GM23338 (cell line): ENCODE data around the gene PIP5K1C. TPM values are rescaled to one million over a fixed set of nuclear protein-coding genes. Genes with fewer than 3 reads are reported as not detected.

ENCODE experiments used
- ATAC-seq: fragments of 200-7000 bp; cut with Tn5 transposase; 3 replicates; pipeline ENCODE4 v1.9.1; 2020
- DNase-seq: peaks from one replicate; pipeline ENCODE4 v3.0.0-alpha.2; 2015; ENCODE audit warnings: low spot score
- H2AFZ ChIP-seq: fragments of 200-600 bp; sonication (generic); 2 replicates; pipeline ENCODE4 v1.8.0; 2016; ENCODE audit warnings: antibody characterized with exemption, mild to moderate bottlenecking, moderate library complexity
- H3F3A ChIP-seq: fragments of 200-600 bp; sonication (generic); replicated peaks from 2 replicates; pipeline ENCODE4 v1.8.0; 2017; ENCODE audit warnings: antibody characterized with exemption, mixed run types, low read depth
- H3K27ac ChIP-seq: fragments of 200-600 bp; sonication (generic); 2 replicates; pipeline ENCODE4 v1.6.1; 2016; ENCODE audit warnings: low read depth
- H3K27me3 ChIP-seq: fragments of 200-600 bp; sonication (generic); 2 replicates; pipeline ENCODE4 v1.8.0; 2016; ENCODE audit warnings: mild to moderate bottlenecking, mixed run types, moderate library complexity; ENCODE audit not compliant: insufficient read depth
- H3K36me3 ChIP-seq: fragments of 200-600 bp; sonication (generic); 2 replicates; pipeline ENCODE4 v1.8.0; 2016; ENCODE audit warnings: mild to moderate bottlenecking; ENCODE audit not compliant: insufficient read depth
- H3K4me1 ChIP-seq: fragments of 200-600 bp; sonication (generic); 2 replicates; pipeline ENCODE4 v1.8.0; 2016; ENCODE audit warnings: mild to moderate bottlenecking, moderate library complexity; ENCODE audit not compliant: insufficient read depth
- H3K4me2 ChIP-seq: fragments of 200-600 bp; sonication (generic); 2 replicates; pipeline ENCODE4 v1.7.1; 2017; ENCODE audit warnings: mixed run types
- H3K4me3 ChIP-seq: fragments of 200-600 bp; sonication (generic); 2 replicates; pipeline ENCODE4 v1.6.1; 2016; ENCODE audit warnings: mixed run types
- H3K79me2 ChIP-seq: fragments of 200-600 bp; sonication (generic); replicated peaks from 2 replicates; pipeline ENCODE4 v1.8.0; 2017; ENCODE audit warnings: mild to moderate bottlenecking; ENCODE audit not compliant: insufficient read depth
- H3K9me2 ChIP-seq: fragments of 200-600 bp; sonication (generic); 2 replicates; pipeline ENCODE4 v1.8.0; 2017; ENCODE audit not compliant: insufficient read depth
- H4K20me1 ChIP-seq: fragments of 200-600 bp; sonication (generic); replicated peaks from 2 replicates; pipeline ENCODE4 v1.8.0; 2017; ENCODE audit warnings: mild to moderate bottlenecking; ENCODE audit not compliant: insufficient read depth
- H3K27ac Mint-ChIP-seq: 2 replicates; pipeline ENCODE4 v1.8.0; 2020; ENCODE audit warnings: inconsistent platforms, mild to moderate bottlenecking, moderate library complexity, mixed read lengths
- H3K27me3 Mint-ChIP-seq: 3 replicates; pipeline ENCODE4 v1.8.0; 2022; ENCODE audit warnings: low read depth, mild to moderate bottlenecking, moderate library complexity, mixed read lengths, inconsistent platforms; ENCODE audit not compliant: insufficient read depth, poor library complexity
- H3K36me3 Mint-ChIP-seq: 3 replicates; pipeline ENCODE4 v1.8.0; 2021; ENCODE audit warnings: low read depth, mild to moderate bottlenecking, inconsistent platforms, moderate library complexity, mixed read lengths
- H3K4me1 Mint-ChIP-seq: 3 replicates; pipeline ENCODE4 v1.8.0; 2020; ENCODE audit warnings: mild to moderate bottlenecking, inconsistent platforms, mixed read lengths
- H3K4me3 Mint-ChIP-seq: 3 replicates; pipeline ENCODE4 v1.8.0; 2021; ENCODE audit warnings: moderate library complexity, mild to moderate bottlenecking, inconsistent platforms, mixed read lengths
- H3K9me3 Mint-ChIP-seq: 3 replicates; pipeline ENCODE4 v1.8.0; 2020; ENCODE audit warnings: moderate library complexity, mild to moderate bottlenecking, inconsistent platforms, mixed read lengths
- EZH2phosphoT487 ChIP-seq: fragments of 200-600 bp; sonication (generic); IDR thresholded peaks from one replicate; pipeline ENCODE4 v1.8.1; 2018; ENCODE audit warnings: antibody characterized with exemption; ENCODE audit not compliant: unreplicated experiment
- JUNB ChIP-seq: IDR thresholded peaks from one replicate; pipeline ENCODE4 v1.6.1; 2016; ENCODE audit warnings: antibody characterized with exemption; ENCODE audit not compliant: unreplicated experiment
- POLR2AphosphoS5 ChIP-seq: IDR thresholded peaks from 2 replicates; pipeline ENCODE4 v1.6.1; 2016; ENCODE audit warnings: antibody characterized with exemption, low read depth
- STAT1 ChIP-seq: IDR thresholded peaks from one replicate; pipeline ENCODE4 v1.6.1; 2016; ENCODE audit warnings: antibody characterized with exemption; ENCODE audit not compliant: unreplicated experiment
- ZNF114 ChIP-seq: fragments of 250-450 bp; sonication (Bioruptor Pico); IDR thresholded peaks from 2 replicates; pipeline ENCODE4 v1.5.0; 2020; ENCODE audit warnings: mild to moderate bottlenecking, moderate library complexity
- ZNF331 ChIP-seq: fragments of 250-450 bp; sonication (Bioruptor Pico); IDR thresholded peaks from 2 replicates; pipeline ENCODE4 v1.5.0; 2020; ENCODE audit warnings: low read depth, mild to moderate bottlenecking, moderate library complexity
- polyA plus RNA-seq: library from polyadenylated mRNA; unstranded; fragments of >200 nt; fragmentation: Nextera tagmentation; extraction: Ambion mirVana; gene quantifications from 2 replicates; pipeline ENCODE4 v1.2.1, GENCODE V29; 2016
- total RNA-seq: library from RNA; depleted of rRNA; stranded (reverse); fragments of >200 nt; shearing (Covaris generic); gene quantifications from 2 replicates; pipeline ENCODE4 v1.2.3, GENCODE V29; 2014
- TF ChIP-seq, protein P1 (sequence below): fragments of 250-450 bp; sonication (Bioruptor Pico); IDR thresholded peaks from 2 replicates; pipeline ENCODE4 v1.5.0; 2020; ENCODE audit warnings: mild to moderate bottlenecking, moderate library complexity
- TF ChIP-seq, protein P2 (sequence below): IDR thresholded peaks from one replicate; pipeline ENCODE4 v1.6.1; 2018; ENCODE audit warnings: antibody characterized with exemption; ENCODE audit not compliant: unreplicated experiment
- TF ChIP-seq, protein P3 (sequence below), 2 experiments: fragments of 200-600 bp in 1 of 2; sonication (generic) in 1 of 2; conservative IDR thresholded peaks; 2 replicates each; pipeline versions ENCODE4 v1.5.1 to v1.6.1; 2016 to 2017; ENCODE audit warnings: antibody characterized with exemption in 2 of 2, low read depth in 2 of 2, mild to moderate bottlenecking in 2 of 2, moderate library complexity in 1 of 2

PIP5K1C gene
- total and polyA plus RNA-seq, 2 experiments from 2014 or later = 11.8 to 46.7 TPM

DNA sequence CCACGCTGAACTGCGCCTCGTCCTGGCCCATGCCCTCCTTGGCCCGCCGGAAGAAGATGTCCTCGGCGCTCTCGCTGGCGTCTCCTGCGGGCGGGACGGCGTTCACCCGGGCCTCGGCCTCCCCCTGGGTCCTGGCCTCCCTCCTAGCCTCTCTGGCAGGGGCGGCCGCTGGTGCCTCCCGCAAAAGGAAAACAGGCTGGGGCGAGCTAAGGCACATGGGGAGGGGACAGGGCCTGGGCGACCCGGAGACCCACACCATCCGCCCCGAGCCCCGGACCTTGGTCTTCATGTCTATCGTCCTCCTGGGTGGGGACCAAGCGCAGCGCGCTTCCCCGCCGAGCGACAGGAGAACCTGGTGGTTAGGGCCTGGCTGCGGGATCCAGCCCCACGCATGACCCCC is 87.9 kb downstream of the PIP5K1C start:
- no peak overlapping the region for H3K4me3 Mint-ChIP-seq
- no peaks in the 10 kb centered on the region for H3K27me3 ChIP-seq
- no peak overlapping the region for H3K4me3 ChIP-seq
- H3K36me3 ChIP-seq = no peaks in the 10 kb centered on the region
- H3K27me3 Mint-ChIP-seq = peaks cover 3% of the 10 kb centered on the region
- H3K27ac ChIP-seq = no peak overlapping the region
- TF ChIP-seq JUNB (no peak), POLR2AphosphoS5 (no peak)
- peaks cover 19% of the 10 kb centered on the region for H3K36me3 Mint-ChIP-seq
- DNase-seq (no peak), ATAC-seq (no peak)
- H3K4me1 Mint-ChIP-seq = peaks cover 10% of the 10 kb centered on the region
- H3K9me2 ChIP-seq = no peaks in the 10 kb centered on the region
- H3F3A ChIP-seq = peaks cover 9% of the 10 kb centered on the region; the same call in 1 of the 2 replicates
- no peak overlapping the region for H3K4me2 ChIP-seq
- no peak overlapping the region for H3K27ac Mint-ChIP-seq
- H3K4me1 ChIP-seq = peaks cover 7% of the 10 kb centered on the region
- no peaks in the 10 kb centered on the region for H3K9me3 Mint-ChIP-seq
- H4K20me1 ChIP-seq = peaks cover 4% of the 10 kb centered on the region; the same call in 1 of the 2 replicates
- H3K79me2 ChIP-seq = no peaks in the 10 kb centered on the region
- no peak overlapping the region for H2AFZ ChIP-seq

DNA sequence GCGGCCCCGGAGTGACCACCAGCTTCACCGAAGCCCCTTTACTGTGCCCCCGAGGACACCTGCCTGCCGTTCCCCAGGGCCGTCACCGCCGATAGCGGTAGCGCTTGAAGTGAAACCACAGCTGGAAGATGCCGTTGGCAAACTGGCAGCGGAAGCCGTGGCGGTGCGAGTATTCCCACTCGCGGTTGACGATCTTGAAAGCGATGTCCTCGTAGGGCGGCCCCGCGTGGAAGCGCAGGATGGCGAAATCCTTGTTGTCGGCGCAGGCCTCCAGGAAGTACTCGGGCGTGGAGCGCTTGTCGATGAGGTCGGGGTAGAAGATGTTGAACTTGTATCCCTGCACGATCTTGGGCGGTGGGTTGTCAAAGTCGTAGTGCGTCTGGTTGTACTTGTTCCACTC is 88.4 kb downstream of the PIP5K1C start:
- H2AFZ ChIP-seq = no peak overlapping the region
- H3K27ac ChIP-seq = no peak overlapping the region
- DNase-seq = no peak
- H3K79me2 ChIP-seq = no peaks in the 10 kb centered on the region
- H3K9me3 Mint-ChIP-seq = no peaks in the 10 kb centered on the region
- no peak for ATAC-seq
- no peak overlapping the region for H3K4me2 ChIP-seq
- no peak overlapping the region for H3K27ac Mint-ChIP-seq
- peaks cover 13% of the 10 kb centered on the region for H3K4me1 Mint-ChIP-seq
- no peaks in the 10 kb centered on the region for H3K36me3 ChIP-seq
- peaks cover 3% of the 10 kb centered on the region for H3K27me3 Mint-ChIP-seq
- H3K27me3 ChIP-seq = no peaks in the 10 kb centered on the region
- no peaks in the 10 kb centered on the region for H3K9me2 ChIP-seq
- peaks cover 7% of the 10 kb centered on the region for H3K4me1 ChIP-seq
- H3F3A ChIP-seq = peaks cover 9% of the 10 kb centered on the region; the same call in 1 of the 2 replicates
- TF ChIP-seq, protein P1, sequence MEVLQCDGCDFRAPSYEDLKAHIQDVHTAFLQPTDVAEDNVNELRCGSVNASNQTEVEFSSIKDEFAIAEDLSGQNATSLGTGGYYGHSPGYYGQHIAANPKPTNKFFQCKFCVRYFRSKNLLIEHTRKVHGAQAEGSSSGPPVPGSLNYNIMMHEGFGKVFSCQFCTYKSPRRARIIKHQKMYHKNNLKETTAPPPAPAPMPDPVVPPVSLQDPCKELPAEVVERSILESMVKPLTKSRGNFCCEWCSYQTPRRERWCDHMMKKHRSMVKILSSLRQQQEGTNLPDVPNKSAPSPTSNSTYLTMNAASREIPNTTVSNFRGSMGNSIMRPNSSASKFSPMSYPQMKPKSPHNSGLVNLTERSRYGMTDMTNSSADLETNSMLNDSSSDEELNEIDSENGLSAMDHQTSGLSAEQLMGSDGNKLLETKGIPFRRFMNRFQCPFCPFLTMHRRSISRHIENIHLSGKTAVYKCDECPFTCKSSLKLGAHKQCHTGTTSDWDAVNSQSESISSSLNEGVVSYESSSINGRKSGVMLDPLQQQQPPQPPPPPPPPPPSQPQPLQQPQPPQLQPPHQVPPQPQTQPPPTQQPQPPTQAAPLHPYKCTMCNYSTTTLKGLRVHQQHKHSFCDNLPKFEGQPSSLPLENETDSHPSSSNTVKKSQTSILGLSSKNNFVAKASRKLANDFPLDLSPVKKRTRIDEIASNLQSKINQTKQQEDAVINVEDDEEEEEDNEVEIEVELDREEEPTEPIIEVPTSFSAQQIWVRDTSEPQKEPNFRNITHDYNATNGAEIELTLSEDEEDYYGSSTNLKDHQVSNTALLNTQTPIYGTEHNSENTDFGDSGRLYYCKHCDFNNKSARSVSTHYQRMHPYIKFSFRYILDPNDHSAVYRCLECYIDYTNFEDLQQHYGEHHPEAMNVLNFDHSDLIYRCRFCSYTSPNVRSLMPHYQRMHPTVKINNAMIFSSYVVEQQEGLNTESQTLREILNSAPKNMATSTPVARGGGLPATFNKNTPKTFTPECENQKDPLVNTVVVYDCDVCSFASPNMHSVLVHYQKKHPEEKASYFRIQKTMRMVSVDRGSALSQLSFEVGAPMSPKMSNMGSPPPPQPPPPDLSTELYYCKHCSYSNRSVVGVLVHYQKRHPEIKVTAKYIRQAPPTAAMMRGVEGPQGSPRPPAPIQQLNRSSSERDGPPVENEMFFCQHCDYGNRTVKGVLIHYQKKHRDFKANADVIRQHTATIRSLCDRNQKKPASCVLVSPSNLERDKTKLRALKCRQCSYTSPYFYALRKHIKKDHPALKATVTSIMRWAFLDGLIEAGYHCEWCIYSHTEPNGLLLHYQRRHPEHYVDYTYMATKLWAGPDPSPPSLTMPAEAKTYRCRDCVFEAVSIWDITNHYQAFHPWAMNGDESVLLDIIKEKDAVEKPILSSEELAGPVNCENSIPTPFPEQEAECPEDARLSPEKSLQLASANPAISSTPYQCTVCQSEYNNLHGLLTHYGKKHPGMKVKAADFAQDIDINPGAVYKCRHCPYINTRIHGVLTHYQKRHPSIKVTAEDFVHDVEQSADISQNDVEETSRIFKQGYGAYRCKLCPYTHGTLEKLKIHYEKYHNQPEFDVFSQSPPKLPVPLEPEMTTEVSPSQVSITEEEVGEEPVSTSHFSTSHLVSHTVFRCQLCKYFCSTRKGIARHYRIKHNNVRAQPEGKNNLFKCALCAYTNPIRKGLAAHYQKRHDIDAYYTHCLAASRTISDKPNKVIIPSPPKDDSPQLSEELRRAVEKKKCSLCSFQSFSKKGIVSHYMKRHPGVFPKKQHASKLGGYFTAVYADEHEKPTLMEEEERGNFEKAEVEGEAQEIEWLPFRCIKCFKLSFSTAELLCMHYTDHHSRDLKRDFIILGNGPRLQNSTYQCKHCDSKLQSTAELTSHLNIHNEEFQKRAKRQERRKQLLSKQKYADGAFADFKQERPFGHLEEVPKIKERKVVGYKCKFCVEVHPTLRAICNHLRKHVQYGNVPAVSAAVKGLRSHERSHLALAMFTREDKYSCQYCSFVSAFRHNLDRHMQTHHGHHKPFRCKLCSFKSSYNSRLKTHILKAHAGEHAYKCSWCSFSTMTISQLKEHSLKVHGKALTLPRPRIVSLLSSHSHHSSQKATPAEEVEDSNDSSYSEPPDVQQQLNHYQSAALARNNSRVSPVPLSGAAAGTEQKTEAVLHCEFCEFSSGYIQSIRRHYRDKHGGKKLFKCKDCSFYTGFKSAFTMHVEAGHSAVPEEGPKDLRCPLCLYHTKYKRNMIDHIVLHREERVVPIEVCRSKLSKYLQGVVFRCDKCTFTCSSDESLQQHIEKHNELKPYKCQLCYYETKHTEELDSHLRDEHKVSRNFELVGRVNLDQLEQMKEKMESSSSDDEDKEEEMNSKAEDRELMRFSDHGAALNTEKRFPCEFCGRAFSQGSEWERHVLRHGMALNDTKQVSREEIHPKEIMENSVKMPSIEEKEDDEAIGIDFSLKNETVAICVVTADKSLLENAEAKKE (CRISPR knock-in tag) = no peak
- TF ChIP-seq EZH2phosphoT487 (no peak), ZNF114 (CRISPR knock-in tag) (no peak), JUNB (no peak), ZNF331 (no peak), STAT1 (no peak)
- TF ChIP-seq, protein P2, sequence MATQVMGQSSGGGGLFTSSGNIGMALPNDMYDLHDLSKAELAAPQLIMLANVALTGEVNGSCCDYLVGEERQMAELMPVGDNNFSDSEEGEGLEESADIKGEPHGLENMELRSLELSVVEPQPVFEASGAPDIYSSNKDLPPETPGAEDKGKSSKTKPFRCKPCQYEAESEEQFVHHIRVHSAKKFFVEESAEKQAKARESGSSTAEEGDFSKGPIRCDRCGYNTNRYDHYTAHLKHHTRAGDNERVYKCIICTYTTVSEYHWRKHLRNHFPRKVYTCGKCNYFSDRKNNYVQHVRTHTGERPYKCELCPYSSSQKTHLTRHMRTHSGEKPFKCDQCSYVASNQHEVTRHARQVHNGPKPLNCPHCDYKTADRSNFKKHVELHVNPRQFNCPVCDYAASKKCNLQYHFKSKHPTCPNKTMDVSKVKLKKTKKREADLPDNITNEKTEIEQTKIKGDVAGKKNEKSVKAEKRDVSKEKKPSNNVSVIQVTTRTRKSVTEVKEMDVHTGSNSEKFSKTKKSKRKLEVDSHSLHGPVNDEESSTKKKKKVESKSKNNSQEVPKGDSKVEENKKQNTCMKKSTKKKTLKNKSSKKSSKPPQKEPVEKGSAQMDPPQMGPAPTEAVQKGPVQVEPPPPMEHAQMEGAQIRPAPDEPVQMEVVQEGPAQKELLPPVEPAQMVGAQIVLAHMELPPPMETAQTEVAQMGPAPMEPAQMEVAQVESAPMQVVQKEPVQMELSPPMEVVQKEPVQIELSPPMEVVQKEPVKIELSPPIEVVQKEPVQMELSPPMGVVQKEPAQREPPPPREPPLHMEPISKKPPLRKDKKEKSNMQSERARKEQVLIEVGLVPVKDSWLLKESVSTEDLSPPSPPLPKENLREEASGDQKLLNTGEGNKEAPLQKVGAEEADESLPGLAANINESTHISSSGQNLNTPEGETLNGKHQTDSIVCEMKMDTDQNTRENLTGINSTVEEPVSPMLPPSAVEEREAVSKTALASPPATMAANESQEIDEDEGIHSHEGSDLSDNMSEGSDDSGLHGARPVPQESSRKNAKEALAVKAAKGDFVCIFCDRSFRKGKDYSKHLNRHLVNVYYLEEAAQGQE = no peak
- TF ChIP-seq, protein P3, sequence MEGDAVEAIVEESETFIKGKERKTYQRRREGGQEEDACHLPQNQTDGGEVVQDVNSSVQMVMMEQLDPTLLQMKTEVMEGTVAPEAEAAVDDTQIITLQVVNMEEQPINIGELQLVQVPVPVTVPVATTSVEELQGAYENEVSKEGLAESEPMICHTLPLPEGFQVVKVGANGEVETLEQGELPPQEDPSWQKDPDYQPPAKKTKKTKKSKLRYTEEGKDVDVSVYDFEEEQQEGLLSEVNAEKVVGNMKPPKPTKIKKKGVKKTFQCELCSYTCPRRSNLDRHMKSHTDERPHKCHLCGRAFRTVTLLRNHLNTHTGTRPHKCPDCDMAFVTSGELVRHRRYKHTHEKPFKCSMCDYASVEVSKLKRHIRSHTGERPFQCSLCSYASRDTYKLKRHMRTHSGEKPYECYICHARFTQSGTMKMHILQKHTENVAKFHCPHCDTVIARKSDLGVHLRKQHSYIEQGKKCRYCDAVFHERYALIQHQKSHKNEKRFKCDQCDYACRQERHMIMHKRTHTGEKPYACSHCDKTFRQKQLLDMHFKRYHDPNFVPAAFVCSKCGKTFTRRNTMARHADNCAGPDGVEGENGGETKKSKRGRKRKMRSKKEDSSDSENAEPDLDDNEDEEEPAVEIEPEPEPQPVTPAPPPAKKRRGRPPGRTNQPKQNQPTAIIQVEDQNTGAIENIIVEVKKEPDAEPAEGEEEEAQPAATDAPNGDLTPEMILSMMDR (conservative IDR thresholded peaks at IDR 0.05; ENCODE audit: low read depth in 2 of 2) = no peak
- no peak overlapping the region for H3K4me3 ChIP-seq
- no peak overlapping the region for H3K4me3 Mint-ChIP-seq
- no peaks in the 10 kb centered on the region for H4K20me1 ChIP-seq
- H3K36me3 Mint-ChIP-seq = peaks cover 16% of the 10 kb centered on the region
